ENCODE results near the gene PLCG1. TPM values are rescaled to one million over a fixed set of nuclear protein-coding genes. Genes with fewer than 3 reads are reported as not detected.
"Not testable (repeated sequence)": the region's sequence is repeated elsewhere in the genome, so short reads cannot be mapped to it uniquely, and the experiment has no call there.

Gene PLCG1
- total RNA-seq, 1 donor from 2014 or later, result 61.1 TPM

GRCh38 chr20:41131594-41132387 is 5.6 kb upstream of the PLCG1 start:
- intact Hi-C loops (cut with micrococcal nuclease), result no loop called here

GRCh38 chr20:41132388-41132775 is 5.0 kb upstream of the PLCG1 start:
- POLR2A ChIA-PET, result interaction anchor here (0.7 kb wide), 2 partner anchors 95 to 313 kb away, joined by 5 to 7 read pairs; no protein-coding TSS in a partner anchor
- H3K4me3 Mint-ChIP-seq; H3K27ac Mint-ChIP-seq; ATAC-seq (ENCODE audit: low read depth); H3K36me3 Mint-ChIP-seq (ENCODE audit: low read depth); DNase-seq; H3K9me3 Mint-ChIP-seq; intact Hi-C loops (cut with micrococcal nuclease); CTCF ChIA-PET; H3K27me3 Mint-ChIP-seq: not testable (repeated sequence)
- peaks cover 30% of the 10 kb centered on the region for H3K4me1 Mint-ChIP-seq

More at GRCh38 chr20:41131594-41132387, 5.6 kb upstream of the PLCG1 start:
- Mint-ChIP-seq H3K9me3 (no peaks in the 10 kb centered on the region), H3K27ac (no peak overlapping the region), H3K4me1 (peaks cover 30% of the 10 kb centered on the region), H3K36me3 (ENCODE audit: low read depth) (peaks cover 2% of the 10 kb centered on the region), H3K4me3 (no peak overlapping the region), H3K27me3 (no peaks in the 10 kb centered on the region)
- DNase-seq, result no peak
- ATAC-seq (ENCODE audit: low read depth), result no peak
- POLR2A ChIA-PET, result no interaction called here
- no peak for TF ChIP-seq CTCF (IDR thresholded peaks at IDR 0.05)
- CTCF ChIA-PET, result no interaction called here

- TF ChIP-seq CTCF (IDR thresholded peaks at IDR 0.05), result no peak
- Mint-ChIP-seq H3K9me3 (no peaks in the 10 kb centered on the region), H3K27ac (no peak overlapping the region), H3K36me3 (ENCODE audit: low read depth) (no peaks in the 10 kb centered on the region), H3K4me3 (no peak overlapping the region), H3K27me3 (no peaks in the 10 kb centered on the region), H3K4me1 (peaks cover 38% of the 10 kb centered on the region)
- ChIA-PET CTCF (interaction anchor here (0.5 to 4.0 kb wide), 12 partner anchors 10 to 206 kb away, joined by 3 to 68 read pairs (median 8); partner anchors contain the start of gene LPIN3), POLR2A (interaction anchor here (0.7 to 1.7 kb wide), 4 partner anchors 22 to 143 kb away, joined by 3 to 5 read pairs (median 3); no protein-coding TSS in a partner anchor)
- intact Hi-C loops (cut with micrococcal nuclease), result loop anchor here (2.0 kb wide), 1 partner anchor 277 kb away; no protein-coding TSS in a partner anchor
- no peak for DNase-seq
- ATAC-seq (ENCODE audit: low read depth), result peak; percentile 12
Measured at GRCh38 chr20:41133709-41134361, 3.5 kb upstream of the PLCG1 start.

GRCh38 chr20:41134362-41135186 is 2.8 kb upstream of the PLCG1 start:
- CTCF ChIA-PET, result interaction anchor here (0.5 to 4.0 kb wide), 32 partner anchors 7 to 285 kb away, joined by 3 to 68 read pairs (median 4); partner anchors contain the start of gene LPIN3
- DNase-seq, result no peak
- Mint-ChIP-seq H3K9me3 (no peaks in the 10 kb centered on the region), H3K27me3 (no peaks in the 10 kb centered on the region), H3K4me3 (no peak overlapping the region), H3K27ac (no peak overlapping the region), H3K4me1 (peaks cover 45% of the 10 kb centered on the region), H3K36me3 (ENCODE audit: low read depth) (no peaks in the 10 kb centered on the region)
- POLR2A ChIA-PET, result interaction anchor here (0.7 to 1.7 kb wide), 7 partner anchors 17 to 205 kb away, joined by 3 to 5 read pairs (median 3); no protein-coding TSS in a partner anchor
- intact Hi-C loops (cut with micrococcal nuclease), result loop anchor here (1.0 to 2.0 kb wide), 5 partner anchors 39 to 276 kb away; partner anchors contain the start of genes LPIN3 and ZHX3
- no peak for TF ChIP-seq CTCF (IDR thresholded peaks at IDR 0.05)
- ATAC-seq (ENCODE audit: low read depth), result no peak

Measured in activated B cell treated with CpG ODN at 0.5 μM for 24 hours (primary cell).